ENCODE data around the gene MPPED2. TPM values are rescaled to one million over a fixed set of nuclear protein-coding genes. Genes with fewer than 3 reads are reported as not detected.

Gene MPPED2
- total and polyA plus RNA-seq, 12 donors, result 2.1 to 28.3 (median 5.7) TPM

GRCh38 chr11:30433831-30434230 lies 152.3 kb downstream of the MPPED2 start:
- TF ChIP-seq POLR2A (IDR thresholded peaks at IDR 0.05) (no peak), CTCF (IDR thresholded peaks at IDR 0.05) (no peak)
- no peaks in the 10 kb centered on the region for H3K4me1 ChIP-seq (replicated peaks in 1 of 2)
- H3K9me3 ChIP-seq (replicated peaks in 1 of 3), result no peaks in the 10 kb centered on the region
- intact Hi-C loops (cut with DNase I), result no loop called here
- H3K27me3 ChIP-seq, result no peaks in the 10 kb centered on the region
- H3K4me3 ChIP-seq, result no peak overlapping the region
- H3K36me3 ChIP-seq (replicated peaks in 1 of 2), result no peaks in the 10 kb centered on the region
- 42 to 76% (median 59%) methylated on average over 1 of the region's 1 CpG for WGBS, 4 donors
- no peak overlapping the region for H3K27ac ChIP-seq
- no peak for DNase-seq

GRCh38 chr11:30432716-30433115 lies 153.4 kb downstream of the MPPED2 start:
- Histone ChIP-seq H3K4me1 (replicated peaks in 1 of 2) (no peaks in the 10 kb centered on the region), H3K9me3 (replicated peaks in 1 of 3) (no peaks in the 10 kb centered on the region), H3K27me3 (no peaks in the 10 kb centered on the region), H3K36me3 (replicated peaks in 1 of 2) (no peaks in the 10 kb centered on the region), H3K4me3 (no peak overlapping the region), H3K27ac (no peak overlapping the region)
- TF ChIP-seq CTCF (IDR thresholded peaks at IDR 0.05) (no peak), POLR2A (IDR thresholded peaks at IDR 0.05) (no peak)
- WGBS, 4 donors, result 81 to 88% (median 86%) methylated on average over 2 of the region's 2 CpGs
- intact Hi-C loops (cut with DNase I), result no loop called here
- DNase-seq, result no peak

- intact Hi-C loops (cut with DNase I), result no loop called here
- no peaks in the 10 kb centered on the region for H3K36me3 ChIP-seq (replicated peaks in 1 of 2)
- no peaks in the 10 kb centered on the region for H3K27me3 ChIP-seq
- no peaks in the 10 kb centered on the region for H3K4me1 ChIP-seq (replicated peaks in 1 of 2)
- no peak overlapping the region for H3K4me3 ChIP-seq
- no peak overlapping the region for H3K27ac ChIP-seq
- H3K9me3 ChIP-seq (replicated peaks in 1 of 3), result no peaks in the 10 kb centered on the region
- WGBS, 4 donors, result 68 to 74% (median 69%) methylated on average over 1 of the region's 1 CpG
- DNase-seq, result no peak
- TF ChIP-seq CTCF (IDR thresholded peaks at IDR 0.05) (no peak), POLR2A (IDR thresholded peaks at IDR 0.05) (no peak)
Measured at GRCh38 chr11:30432178-30432577, 154.0 kb downstream of the MPPED2 start.

- H3K27me3 ChIP-seq, result no peaks in the 10 kb centered on the region
- no peaks in the 10 kb centered on the region for H3K36me3 ChIP-seq (replicated peaks in 1 of 2)
- 73 to 77% (median 76%) methylated on average over 4 of the region's 4 CpGs for WGBS, 4 donors
- no peak overlapping the region for H3K4me3 ChIP-seq
- no peaks in the 10 kb centered on the region for H3K9me3 ChIP-seq (replicated peaks in 1 of 3)
- DNase-seq, result no peak
- intact Hi-C loops (cut with DNase I), result no loop called here
- H3K4me1 ChIP-seq (replicated peaks in 1 of 2), result no peaks in the 10 kb centered on the region
- no peak overlapping the region for H3K27ac ChIP-seq
- TF ChIP-seq CTCF (IDR thresholded peaks at IDR 0.05), result no peak
- TF ChIP-seq POLR2A (IDR thresholded peaks at IDR 0.05), result no peak
Measured at GRCh38 chr11:30431127-30431814, 154.9 kb downstream of the MPPED2 start.
